GM12878 (cell line): Measurements from ENCODE around the gene PYGO2. TPM values are rescaled to one million over a fixed set of nuclear protein-coding genes. Genes with fewer than 3 reads are reported as not detected.

Source experiments
- ATF7 ChIP-seq: fragments of 450-650 bp; IDR thresholded peaks from 2 replicates; pipeline ENCODE4 v1.6.1; 2016; ENCODE audit warnings: low read depth, mild to moderate bottlenecking
- BRCA1 ChIP-seq: IDR thresholded peaks from 2 replicates; pipeline ENCODE4 v1.6.1; 2011; ENCODE audit warnings: low read depth, low read length, improper control_type of control experiment
- CHD2 ChIP-seq: IDR thresholded peaks from 2 replicates; pipeline ENCODE4 v1.6.1; 2011; ENCODE audit warnings: low read depth, low read length, improper control_type of control experiment, borderline replicate concordance
- GABPA ChIP-seq: IDR thresholded peaks from 2 replicates; pipeline ENCODE4 v1.6.1; 2014; ENCODE audit warnings: antibody characterized with exemption, low read depth, mild to moderate bottlenecking, inconsistent platforms
- GATAD2B ChIP-seq: fragments of 450-650 bp; conservative IDR thresholded peaks from 2 replicates; pipeline ENCODE4 v1.6.1; 2017; ENCODE audit warnings: low read depth, mild to moderate bottlenecking, moderate library complexity
- IRF4 ChIP-seq: IDR thresholded peaks from 2 replicates; pipeline ENCODE4 v1.6.1; 2011; ENCODE audit warnings: low read depth, low read length
- KDM1A ChIP-seq: fragments of 200-600 bp; sonication (generic); IDR thresholded peaks from 2 replicates; pipeline ENCODE4 v1.6.1; 2016; ENCODE audit warnings: borderline replicate concordance
- LARP7 ChIP-seq: fragments of 450-650 bp; IDR thresholded peaks from 2 replicates; pipeline ENCODE4 v1.6.1; 2017; ENCODE audit warnings: mild to moderate bottlenecking
- MEF2B ChIP-seq: fragments of 450-650 bp; IDR thresholded peaks from 2 replicates; pipeline ENCODE4 v1.6.1; 2018; ENCODE audit warnings: mild to moderate bottlenecking, moderate library complexity; ENCODE audit not compliant: partially characterized antibody, poor library complexity, severe bottlenecking
- RB1 ChIP-seq: fragments of 450-650 bp; formaldehyde crosslinking; IDR thresholded peaks from 2 replicates; pipeline ENCODE4 v1.6.1; 2017; ENCODE audit warnings: mild to moderate bottlenecking, borderline replicate concordance
- RFX5 ChIP-seq: IDR thresholded peaks from 2 replicates; pipeline ENCODE4 v1.6.1; 2011; ENCODE audit warnings: low read depth, low read length, improper control_type of control experiment
- SIN3A ChIP-seq: IDR thresholded peaks from 2 replicates; pipeline ENCODE4 v1.6.1; 2012; ENCODE audit warnings: low read depth, low read length, improper control_type of control experiment
- SMAD1 ChIP-seq: fragments of 450-650 bp; IDR thresholded peaks from 2 replicates; pipeline ENCODE4 v1.6.1; 2018; ENCODE audit warnings: mild to moderate bottlenecking, low read depth; ENCODE audit not compliant: partially characterized antibody
- SMARCA5 ChIP-seq: fragments of 450-650 bp; IDR thresholded peaks from 2 replicates; pipeline ENCODE4 v1.6.1; 2017; ENCODE audit warnings: mild to moderate bottlenecking
- SMC3 ChIP-seq: IDR thresholded peaks from 2 replicates; pipeline ENCODE4 v1.6.1; 2011; ENCODE audit warnings: low read length, improper control_type of control experiment, borderline replicate concordance
- SP1 ChIP-seq: IDR thresholded peaks from one replicate; pipeline ENCODE4 v1.6.1; 2011; ENCODE audit warnings: low read depth, low read length
- TARDBP ChIP-seq: IDR thresholded peaks from 2 replicates; pipeline ENCODE4 v1.6.1; 2016; ENCODE audit warnings: borderline replicate concordance
- ZNF384 ChIP-seq: IDR thresholded peaks from 2 replicates; pipeline ENCODE4 v1.6.1; 2012; ENCODE audit warnings: low read depth, mild to moderate bottlenecking, low read length, improper control_type of control experiment, borderline replicate concordance
- ZZZ3 ChIP-seq: IDR thresholded peaks from 2 replicates; pipeline ENCODE4 v1.6.1; 2011; ENCODE audit warnings: low read depth; ENCODE audit not compliant: control insufficient read depth, insufficient read length
- polyA plus RNA-seq, 11 experiments: library from polyadenylated mRNA; depleted of rRNA in 4 of 11; unstranded in 6 of 11; stranded (reverse) in 5 of 11; fragments of >200 nt; fragmentation: Nextera tagmentation in 4 of 11; fragmentation: Illumina TruSeq in 1 of 11; extraction: Ambion mirVana in 4 of 11; extraction: Trizol in 1 of 11; gene quantifications; 1 replicate in 1 of 11; 2 replicates in 10 of 11; pipeline versions ENCODE4 v1.2.1 to v1.2.3, GENCODE V29; 2011 to 2016; ENCODE audit warnings: inconsistent platforms in 2 of 11, missing spikeins in 2 of 11, low read depth in 1 of 11
- total RNA-seq, 4 experiments: library from RNA; depleted of rRNA in 3 of 4; stranded (reverse); fragments of >200 nt in 3 of 4; fragmentation: Illumina TruSeq in 1 of 4; extraction: Trizol in 1 of 4; gene quantifications; 2 replicates each; pipeline versions ENCODE4 v1.2.1 to v1.2.3, GENCODE V29; 2013 to 2021
- TF ChIP-seq, protein P1 (sequence below): fragments of 450-650 bp; IDR thresholded peaks from 2 replicates; pipeline ENCODE4 v1.6.1; 2017; ENCODE audit warnings: borderline replicate concordance
- TF ChIP-seq, protein P2 (sequence below): fragments of 150-350 bp; IDR thresholded peaks from 2 replicates; pipeline ENCODE4 v1.6.1; 2014; ENCODE audit warnings: mild to moderate bottlenecking, low read depth, low read length
- TF ChIP-seq, protein P3 (sequence below): fragments of 450-650 bp; IDR thresholded peaks from 2 replicates; pipeline ENCODE4 v1.6.1; 2018; ENCODE audit warnings: mild to moderate bottlenecking, low read depth, moderate library complexity; ENCODE audit not compliant: partially characterized antibody
- TF ChIP-seq, protein P4 (sequence below): IDR thresholded peaks from 2 replicates; pipeline ENCODE4 v1.6.1; 2011; ENCODE audit warnings: borderline replicate concordance, low read depth, mild to moderate bottlenecking, moderate library complexity, mixed read lengths, low read length; ENCODE audit not compliant: insufficient read depth; ENCODE audit errors: extremely low read length
- TF ChIP-seq, protein P5 (sequence below): fragments of 450-650 bp; IDR thresholded peaks from 2 replicates; pipeline ENCODE4 v1.6.1; 2016; ENCODE audit warnings: mild to moderate bottlenecking

Gene PYGO2
- total and polyA plus RNA-seq, 10 of the 15 experiments (the other 5 are each of a cell fraction or from before 2014, with no cell fraction given), result 8.1 to 33.8 (median 23.5) TPM

DNA sequence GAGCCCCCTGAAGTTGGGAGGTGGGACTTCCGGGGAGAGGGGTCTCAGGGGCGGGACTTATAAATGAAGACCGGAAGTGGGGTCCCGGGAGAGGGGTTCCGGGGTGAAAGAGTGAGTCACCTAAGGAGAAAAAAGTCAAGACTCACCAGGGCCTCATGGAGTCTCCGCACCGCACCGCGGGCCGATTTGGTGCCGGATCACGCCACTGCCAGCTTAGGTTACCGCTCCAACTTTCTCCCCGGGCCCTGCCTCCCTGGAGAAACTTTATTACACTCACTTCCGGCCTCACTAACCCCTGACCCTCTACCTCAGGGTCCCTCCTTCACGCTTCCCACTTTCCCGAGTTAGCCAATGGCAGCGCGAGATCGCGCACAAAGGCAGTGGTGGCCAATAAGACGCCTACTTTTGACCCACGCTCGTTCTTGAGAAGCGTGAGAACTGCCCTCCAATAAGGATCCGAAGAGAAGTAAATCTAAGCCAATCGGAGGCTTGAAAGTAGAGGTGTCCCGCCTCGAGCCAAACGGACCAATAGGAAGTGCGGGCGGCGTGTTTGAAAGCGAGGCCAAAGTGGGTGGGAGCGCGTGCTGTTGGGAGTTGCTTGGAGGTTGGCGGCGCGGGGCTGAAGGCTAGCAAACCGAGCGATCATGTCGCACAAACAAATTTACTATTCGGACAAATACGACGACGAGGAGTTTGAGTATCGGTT is 12.7 kb upstream of the PYGO2 start, which contains the start of gene CKS1B (continued):
- TF ChIP-seq ZNF384 (no peak), BRCA1 (0 out of 2 replicates have a peak, but pooled peaks have one; percentile 35), IRF4 (0 out of 2 replicates have a peak, but pooled peaks have one; percentile 7), SMC3 (no peak), SMAD1 (peak; percentile 7), SP1 (peak; percentile 97), MEF2B (no peak), GATAD2B (peak; percentile 56), LARP7 (no peak; the same call in 1 of the 2 replicates), TARDBP (no peak), SIN3A (peak; percentile 100), RB1 (peak; percentile 59; the same call in 1 of the 2 replicates), KDM1A (no peak), CHD2 (peak; percentile 97), SMARCA5 (no peak), ZZZ3 (no peak), ATF7 (no peak; the same call in 1 of the 2 replicates), GABPA (peak; percentile 91), RFX5 (peak; percentile 61; the same call in 1 of the 2 replicates)
- TF ChIP-seq, protein P1, sequence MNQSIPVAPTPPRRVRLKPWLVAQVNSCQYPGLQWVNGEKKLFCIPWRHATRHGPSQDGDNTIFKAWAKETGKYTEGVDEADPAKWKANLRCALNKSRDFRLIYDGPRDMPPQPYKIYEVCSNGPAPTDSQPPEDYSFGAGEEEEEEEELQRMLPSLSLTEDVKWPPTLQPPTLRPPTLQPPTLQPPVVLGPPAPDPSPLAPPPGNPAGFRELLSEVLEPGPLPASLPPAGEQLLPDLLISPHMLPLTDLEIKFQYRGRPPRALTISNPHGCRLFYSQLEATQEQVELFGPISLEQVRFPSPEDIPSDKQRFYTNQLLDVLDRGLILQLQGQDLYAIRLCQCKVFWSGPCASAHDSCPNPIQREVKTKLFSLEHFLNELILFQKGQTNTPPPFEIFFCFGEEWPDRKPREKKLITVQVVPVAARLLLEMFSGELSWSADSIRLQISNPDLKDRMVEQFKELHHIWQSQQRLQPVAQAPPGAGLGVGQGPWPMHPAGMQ, result no peak
- TF ChIP-seq, protein P2, sequence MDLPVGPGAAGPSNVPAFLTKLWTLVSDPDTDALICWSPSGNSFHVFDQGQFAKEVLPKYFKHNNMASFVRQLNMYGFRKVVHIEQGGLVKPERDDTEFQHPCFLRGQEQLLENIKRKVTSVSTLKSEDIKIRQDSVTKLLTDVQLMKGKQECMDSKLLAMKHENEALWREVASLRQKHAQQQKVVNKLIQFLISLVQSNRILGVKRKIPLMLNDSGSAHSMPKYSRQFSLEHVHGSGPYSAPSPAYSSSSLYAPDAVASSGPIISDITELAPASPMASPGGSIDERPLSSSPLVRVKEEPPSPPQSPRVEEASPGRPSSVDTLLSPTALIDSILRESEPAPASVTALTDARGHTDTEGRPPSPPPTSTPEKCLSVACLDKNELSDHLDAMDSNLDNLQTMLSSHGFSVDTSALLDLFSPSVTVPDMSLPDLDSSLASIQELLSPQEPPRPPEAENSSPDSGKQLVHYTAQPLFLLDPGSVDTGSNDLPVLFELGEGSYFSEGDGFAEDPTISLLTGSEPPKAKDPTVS, result 0 out of 2 replicates have a peak, but pooled peaks have one; percentile 17
- TF ChIP-seq, protein P3, sequence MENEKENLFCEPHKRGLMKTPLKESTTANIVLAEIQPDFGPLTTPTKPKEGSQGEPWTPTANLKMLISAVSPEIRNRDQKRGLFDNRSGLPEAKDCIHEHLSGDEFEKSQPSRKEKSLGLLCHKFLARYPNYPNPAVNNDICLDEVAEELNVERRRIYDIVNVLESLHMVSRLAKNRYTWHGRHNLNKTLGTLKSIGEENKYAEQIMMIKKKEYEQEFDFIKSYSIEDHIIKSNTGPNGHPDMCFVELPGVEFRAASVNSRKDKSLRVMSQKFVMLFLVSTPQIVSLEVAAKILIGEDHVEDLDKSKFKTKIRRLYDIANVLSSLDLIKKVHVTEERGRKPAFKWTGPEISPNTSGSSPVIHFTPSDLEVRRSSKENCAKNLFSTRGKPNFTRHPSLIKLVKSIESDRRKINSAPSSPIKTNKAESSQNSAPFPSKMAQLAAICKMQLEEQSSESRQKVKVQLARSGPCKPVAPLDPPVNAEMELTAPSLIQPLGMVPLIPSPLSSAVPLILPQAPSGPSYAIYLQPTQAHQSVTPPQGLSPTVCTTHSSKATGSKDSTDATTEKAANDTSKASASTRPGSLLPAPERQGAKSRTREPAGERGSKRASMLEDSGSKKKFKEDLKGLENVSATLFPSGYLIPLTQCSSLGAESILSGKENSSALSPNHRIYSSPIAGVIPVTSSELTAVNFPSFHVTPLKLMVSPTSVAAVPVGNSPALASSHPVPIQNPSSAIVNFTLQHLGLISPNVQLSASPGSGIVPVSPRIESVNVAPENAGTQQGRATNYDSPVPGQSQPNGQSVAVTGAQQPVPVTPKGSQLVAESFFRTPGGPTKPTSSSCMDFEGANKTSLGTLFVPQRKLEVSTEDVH, result peak; percentile 76
- TF ChIP-seq, protein P4, sequence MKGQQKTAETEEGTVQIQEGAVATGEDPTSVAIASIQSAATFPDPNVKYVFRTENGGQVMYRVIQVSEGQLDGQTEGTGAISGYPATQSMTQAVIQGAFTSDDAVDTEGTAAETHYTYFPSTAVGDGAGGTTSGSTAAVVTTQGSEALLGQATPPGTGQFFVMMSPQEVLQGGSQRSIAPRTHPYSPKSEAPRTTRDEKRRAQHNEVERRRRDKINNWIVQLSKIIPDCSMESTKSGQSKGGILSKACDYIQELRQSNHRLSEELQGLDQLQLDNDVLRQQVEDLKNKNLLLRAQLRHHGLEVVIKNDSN, result no peak
- TF ChIP-seq, protein P5, sequence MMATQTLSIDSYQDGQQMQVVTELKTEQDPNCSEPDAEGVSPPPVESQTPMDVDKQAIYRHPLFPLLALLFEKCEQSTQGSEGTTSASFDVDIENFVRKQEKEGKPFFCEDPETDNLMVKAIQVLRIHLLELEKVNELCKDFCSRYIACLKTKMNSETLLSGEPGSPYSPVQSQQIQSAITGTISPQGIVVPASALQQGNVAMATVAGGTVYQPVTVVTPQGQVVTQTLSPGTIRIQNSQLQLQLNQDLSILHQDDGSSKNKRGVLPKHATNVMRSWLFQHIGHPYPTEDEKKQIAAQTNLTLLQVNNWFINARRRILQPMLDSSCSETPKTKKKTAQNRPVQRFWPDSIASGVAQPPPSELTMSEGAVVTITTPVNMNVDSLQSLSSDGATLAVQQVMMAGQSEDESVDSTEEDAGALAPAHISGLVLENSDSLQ, result peak; percentile 91
